Measurements from ENCODE around the gene DCLK1.

DCLK1 gene

GRCh38 chr13:35856084-35856483 is 275.1 kb downstream of the DCLK1 start:
- no peak for DNase-seq

DNA sequence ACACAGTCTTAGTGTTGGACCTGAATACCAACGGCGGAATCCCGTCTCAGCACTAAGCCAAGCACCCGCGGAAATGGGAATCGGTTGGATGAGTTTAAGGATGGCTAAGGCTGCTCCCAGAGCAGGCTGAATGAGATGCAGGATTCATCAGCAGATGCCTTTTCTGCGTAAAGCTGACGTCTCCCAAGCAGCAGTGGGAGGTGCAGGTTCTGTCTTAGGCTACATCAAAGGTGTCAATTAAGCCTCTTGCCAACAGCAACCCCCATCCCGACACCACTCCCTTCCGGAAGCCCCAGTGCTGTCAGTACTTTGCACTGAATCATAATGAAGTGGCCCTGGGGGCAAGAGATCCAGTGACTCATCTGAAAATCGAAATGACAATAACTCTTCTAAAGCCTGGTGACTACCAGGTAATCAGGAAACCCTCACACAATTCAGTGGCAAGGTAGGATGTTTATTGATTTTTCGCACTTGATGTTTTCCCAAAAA is 275.6 kb downstream of the DCLK1 start:
- no peak for DNase-seq

DNA sequence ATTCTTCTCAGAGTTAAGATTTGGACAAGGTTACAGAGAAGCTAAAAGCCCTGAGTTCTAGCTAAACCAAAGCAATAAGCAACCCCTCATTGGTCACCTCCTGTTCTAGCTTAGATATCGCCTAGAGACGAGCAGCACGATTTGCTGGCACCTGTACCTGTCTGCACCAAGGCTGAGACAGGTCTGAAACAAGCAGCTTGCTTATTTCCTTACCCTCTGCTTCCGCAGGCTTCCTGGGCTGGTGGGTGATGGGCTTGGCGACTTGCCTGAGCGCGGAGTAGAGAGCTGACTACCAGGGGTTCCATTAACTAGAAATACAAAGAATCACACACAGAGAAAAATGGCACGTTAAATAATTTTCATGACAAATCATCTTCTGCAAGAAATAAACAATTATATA is 276.9 kb downstream of the DCLK1 start:
- no peak for DNase-seq

DNA sequence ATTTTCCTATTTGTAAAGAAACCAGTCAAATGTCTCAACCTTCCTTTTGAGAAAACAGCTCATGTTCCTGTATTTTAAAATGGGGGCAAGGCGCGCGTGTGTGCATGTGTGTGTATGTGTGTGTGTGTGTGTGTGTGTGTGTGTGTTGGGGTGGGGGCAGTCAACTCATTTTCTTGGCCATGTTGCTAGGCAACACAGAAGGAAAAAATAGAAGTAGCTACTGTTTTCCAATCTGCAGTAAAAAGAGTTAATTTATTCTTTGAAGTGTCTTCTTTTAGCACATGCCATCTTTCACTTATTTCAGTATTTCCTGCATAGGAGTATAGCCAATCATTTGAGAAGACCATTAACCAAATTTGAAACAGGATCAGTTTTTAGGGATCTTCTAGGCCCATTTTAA is 279.3 kb downstream of the DCLK1 start:
- DNase-seq, result no peak

DNA sequence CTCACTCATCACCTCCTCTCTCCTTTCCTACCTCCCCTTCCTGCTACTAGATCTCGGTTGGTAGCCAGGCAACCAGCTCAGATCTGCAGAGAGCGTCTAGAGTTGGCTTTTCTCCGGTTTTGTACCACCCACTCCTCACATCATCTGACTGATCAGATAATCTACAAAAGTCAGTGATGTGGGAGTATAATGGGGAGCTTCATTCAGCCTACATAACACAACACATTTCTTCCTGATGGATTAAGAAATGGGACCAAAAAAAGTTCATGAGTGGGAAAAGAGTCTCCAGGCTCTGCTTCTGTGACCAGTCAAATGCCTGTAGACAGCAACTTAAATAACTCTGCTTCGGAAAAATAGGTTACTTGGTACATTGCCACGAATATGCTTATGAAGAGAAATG is 279.8 kb downstream of the DCLK1 start:
- no peak for DNase-seq

DNA sequence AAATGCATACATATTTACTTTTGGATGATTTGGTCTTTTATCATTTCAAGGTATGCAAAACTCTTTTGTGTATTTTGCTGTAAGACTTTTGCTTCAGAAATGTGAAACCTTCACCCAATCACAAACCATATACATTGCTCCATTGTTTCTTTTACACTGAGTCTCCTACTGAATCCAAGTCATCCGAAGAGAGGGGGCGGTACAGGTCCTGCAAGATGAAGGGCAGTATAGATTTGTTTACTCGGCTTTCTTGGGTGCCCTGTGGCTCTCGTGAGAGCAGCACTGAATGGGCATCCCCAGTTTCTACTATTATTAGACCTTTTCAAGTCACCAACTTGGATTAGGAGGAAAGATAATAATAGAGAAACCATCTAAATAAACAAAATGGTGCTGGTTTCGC is 280.6 kb downstream of the DCLK1 start:
- no peak for DNase-seq

DNA sequence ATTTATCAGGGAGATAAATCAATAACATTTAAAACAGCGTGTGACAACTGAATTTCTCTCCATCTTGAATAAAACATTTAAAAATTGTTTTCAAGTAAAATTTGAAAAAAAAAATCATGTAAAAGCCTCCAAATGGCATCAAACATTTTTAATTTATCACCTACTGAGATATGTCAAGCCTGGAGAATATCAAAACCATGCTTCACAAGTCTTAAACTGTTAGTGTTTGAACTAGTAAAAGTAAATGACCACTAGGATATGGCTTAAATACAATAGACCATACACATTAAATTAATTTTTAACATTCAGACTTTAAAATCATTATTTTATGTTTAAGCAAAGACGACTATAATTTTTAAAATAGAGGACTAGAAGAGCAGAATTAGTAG is 281.9 kb downstream of the DCLK1 start:
- no peak for DNase-seq

DNA sequence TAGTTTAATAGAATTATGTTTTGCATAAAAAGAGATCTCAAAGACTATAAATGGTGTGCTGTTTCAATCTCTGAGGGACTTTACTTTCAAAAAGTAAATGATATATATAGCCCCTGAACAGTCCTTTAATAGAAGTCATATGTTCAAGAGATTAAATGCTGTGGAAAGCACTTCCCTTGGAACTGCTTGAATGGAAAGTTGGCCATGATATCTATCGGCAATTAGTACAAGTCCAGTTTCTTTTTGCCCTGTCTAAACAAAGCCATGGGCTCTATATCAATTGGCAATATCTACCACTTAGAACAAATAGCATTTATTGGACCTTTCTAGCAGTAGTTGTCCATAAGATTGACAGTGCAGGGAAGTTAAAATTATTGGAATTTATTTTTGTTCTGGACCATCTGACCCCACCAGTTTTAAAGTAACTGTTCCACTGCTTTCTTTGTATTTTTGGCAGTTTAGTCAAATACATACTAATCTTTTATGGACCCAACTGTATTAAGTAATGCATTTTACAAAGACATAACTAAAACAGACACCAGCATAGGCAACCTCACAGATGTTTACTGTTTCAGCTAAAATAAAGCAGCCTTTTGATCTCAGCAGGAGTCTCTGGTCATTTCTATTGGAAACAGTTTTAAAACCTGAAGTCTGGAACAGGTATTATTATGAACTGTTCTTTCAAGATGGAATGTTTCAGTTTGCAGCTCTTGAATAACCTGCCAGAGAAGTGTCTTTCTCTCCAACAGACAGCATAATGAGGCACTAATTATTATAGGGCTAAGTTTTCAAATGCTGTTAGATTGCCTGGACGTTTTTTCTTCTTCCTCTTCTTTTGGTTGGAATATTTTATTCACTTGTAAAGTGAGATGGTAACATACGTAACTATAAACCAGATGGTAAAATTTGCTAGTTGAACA is 282.6 kb downstream of the DCLK1 start:
- DNase-seq, result no peak

- no peak for DNase-seq
Measured at GRCh38 chr13:35843272-35843671, 287.9 kb downstream of the DCLK1 start.

DNA sequence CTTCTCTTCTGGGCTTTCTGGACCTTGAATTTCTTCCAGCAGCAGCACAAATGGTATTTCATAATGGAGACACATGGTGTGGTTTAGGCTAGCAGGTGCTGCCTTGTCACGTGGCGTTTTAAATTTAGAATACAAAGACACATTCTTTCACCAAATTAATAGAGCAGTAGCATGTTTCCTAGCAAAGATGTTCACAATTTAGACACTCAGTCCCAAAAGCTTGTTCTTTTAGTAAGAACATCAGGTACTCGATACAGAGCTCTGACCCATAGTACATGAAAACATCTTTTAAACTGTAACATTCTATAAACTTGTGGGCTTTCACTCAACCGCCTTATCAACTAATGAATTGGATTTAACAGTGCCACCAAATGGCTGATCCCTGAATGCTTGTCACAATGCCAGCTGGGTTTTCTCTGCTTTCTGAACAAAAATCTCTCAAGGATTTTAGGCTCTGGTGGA is 290.1 kb downstream of the DCLK1 start:
- no peak for DNase-seq

DNA sequence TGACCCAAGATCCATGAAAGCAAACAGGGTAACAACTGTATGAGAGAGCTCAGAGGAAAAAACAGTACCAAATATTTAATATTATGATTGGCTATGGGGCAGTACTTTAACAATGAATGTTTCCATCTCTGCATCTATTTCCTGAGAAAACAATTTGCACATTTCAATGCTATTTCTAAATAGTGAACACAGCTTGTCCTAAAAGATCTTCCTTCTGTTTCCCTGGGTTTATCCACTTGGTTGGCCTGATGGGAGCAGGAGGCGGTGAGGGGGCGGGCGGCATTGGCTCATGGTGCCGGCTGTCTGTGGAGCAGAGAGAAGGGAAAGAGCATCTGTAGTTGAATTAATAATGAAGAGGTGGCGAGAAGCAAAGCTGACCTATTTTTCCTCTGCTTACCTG is 291.4 kb downstream of the DCLK1 start:
- DNase-seq, result no peak

- no peak for DNase-seq
Measured at GRCh38 chr13:35838356-35838755, 292.8 kb downstream of the DCLK1 start.

DNA sequence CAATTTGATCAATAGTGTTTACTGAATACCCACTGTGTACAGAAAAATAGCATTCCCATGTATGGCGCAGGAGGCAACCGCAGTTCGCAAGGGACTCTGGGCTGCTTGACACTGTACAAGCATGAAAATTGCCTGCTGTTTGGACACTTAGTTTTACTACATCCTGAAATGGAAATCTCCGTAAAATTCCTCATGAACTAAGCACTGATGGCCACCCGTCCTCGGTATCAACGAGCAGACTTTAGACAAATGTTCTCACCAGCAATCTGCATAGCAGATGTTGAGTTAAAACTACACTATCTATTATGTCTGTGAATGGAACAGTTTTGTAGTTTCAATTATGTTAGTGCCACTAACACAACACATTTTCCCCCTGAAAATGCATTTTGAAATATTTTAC is 294.7 kb downstream of the DCLK1 start:
- DNase-seq, result no peak

DNA sequence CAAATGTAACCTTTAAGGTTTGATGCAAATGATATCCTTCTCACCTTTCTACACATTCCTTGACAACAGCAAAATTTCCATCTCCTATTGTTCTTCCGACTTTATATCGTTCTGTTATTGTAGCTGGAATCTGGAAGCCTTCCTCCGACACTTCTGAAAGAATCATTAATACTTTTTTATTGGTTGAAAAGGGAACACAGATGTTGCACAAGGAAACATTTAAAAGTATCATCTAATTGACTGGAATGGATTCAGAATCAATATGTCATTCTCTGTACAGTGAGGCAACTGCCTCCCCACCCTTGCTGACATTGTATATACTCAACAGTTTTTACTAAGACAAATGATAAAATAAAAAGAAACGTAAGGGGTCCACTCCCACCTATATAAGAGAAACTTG is 295.2 kb downstream of the DCLK1 start:
- no peak for DNase-seq

DNA sequence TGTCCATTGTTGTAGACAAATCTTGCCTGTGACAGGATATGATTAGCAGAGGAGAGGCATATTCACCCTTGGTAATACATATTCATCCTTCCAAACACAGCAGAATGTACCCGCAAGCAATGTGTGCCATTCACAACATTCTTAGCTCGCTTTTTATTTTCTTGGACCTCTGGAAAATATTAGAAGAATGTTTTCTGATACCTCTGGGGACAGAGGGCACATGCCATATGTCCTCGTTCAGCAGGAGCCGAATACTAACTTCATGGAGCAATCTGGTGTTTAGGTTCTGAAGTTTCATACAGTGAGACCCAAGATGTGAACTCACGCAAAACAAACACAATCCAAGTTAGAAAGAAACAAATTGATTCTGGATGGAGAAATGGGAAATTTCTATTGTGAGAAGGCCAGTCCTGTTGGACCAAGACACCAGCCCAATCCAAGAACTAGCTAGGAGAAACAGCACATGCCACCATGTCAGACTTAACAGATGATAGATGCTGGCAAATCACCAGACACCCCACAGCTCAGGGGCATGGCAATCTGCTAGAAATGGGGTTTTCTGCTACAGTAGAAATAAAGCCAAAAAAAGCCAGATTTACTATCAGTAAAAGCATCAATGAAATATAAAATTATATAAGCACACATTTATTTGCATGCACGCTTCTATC is 297.4 kb downstream of the DCLK1 start:
- DNase-seq, result no peak

DNA sequence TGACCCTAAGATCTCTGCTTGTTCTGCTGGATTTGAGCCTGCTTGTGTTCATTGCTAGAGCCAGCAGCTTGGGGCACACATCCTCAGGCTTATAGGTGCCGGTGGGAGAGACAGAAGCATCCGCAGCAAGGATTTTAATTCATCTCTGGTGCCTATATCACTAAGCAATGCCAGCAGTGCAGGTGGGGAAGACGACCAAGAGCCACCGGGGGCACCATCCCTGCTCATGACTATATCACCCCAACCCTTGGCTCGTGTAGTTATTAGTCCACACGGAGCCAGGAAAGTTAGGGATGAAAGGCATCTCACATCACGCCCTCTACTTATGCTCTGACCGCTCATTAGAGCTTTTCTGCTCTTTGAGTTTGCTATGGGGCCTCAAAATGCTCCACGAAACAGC is 298.2 kb downstream of the DCLK1 start:
- DNase-seq, result no peak

- DNase-seq, result no peak
Measured at GRCh38 chr13:35832551-35832950, 298.6 kb downstream of the DCLK1 start.

DNA sequence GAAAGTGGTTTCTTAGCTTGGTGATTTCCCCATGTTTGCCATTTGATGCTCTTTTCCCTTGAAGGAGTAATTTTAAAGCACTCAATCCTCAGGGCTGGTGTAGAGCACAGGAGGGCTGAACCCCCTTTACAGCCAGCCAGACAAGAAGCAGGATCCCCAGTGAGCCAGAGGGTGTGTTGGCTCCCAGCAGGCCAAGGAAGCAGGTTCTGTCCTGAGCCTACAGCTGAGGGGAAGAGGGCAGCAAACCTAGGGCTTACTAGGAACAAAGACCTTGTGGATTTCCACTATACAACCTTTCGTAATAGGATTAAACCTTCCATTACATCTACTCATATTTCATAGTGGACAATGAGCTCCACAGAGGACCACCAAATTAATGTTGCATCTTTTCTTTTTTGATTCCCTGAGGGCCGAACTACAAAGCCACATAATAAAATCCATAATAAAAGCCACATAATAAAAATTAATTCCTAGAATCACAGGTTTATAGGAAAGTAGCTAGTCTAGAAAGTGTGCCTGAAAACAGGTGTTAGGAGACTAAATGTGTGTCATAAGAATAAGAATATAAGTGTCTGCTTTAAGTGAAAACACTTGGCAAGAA is 300.2 kb downstream of the DCLK1 start:
- DNase-seq, result no peak

DNA sequence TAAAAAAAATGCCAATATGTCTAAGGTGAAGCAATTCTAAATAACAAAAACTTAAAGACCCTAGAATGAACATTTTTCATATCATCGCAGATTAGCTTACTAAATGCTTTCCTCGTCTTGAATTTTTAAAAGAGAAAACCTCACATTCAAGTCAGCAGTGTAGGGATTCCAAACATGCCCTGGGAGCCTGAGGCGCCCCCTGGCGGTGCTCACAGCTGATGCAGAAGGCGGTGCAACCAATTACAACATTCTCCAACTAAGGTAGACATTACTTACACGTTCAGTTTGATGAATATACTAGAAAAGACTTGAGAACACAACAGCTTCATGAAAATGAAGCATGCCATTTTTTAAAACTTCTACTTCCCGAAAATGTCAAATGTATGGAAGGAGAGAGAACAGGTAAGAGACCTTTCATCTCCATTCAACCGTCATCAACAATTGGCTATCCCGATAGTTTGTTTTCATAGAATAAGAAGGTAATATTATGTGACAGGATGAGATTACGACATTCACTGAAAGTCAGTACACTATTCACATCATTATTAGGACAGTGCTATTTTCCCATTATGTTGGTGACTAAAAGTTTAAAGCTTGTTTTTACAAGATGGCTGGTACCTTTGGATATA is 304.4 kb downstream of the DCLK1 start:
- no peak for DNase-seq

DNA sequence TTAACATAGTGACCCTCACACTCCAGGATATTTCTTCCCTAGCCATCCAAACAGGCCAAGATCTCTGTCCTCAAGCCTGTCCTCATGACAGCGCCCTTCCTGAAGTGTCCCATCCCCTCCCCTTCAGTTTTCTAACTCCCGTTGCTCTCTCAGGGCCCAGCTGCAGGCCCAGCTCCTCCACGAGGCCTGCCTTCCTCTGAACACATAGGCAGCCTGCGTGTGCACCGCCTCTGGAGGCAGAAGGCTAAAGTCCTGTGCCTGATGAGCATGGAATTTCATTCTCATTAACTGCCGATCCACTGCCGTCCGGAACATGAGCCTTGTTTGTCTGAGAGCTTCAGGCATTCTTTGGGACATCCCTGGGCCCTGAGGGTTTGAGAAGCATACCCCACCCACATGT is 306.4 kb downstream of the DCLK1 start:
- DNase-seq, result no peak

DNA sequence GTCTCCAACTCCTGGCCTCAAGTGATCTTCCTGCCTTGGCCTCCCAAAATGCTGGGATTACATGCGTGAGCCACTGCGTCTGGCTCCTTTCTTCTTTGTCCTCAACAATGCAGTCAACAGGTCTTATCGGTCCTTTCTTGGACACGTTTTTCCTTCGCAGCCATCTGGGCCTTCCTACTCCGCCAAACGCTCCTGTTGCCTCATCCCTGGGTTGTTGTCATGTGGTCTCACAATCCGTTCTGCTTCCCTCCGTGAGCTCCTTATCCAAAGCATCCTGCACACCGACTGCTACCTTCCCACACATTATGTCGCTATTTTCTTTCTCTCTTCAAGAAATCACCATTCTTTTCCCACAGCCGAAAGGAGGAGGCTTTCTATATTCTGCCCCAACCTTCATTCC is 306.8 kb downstream of the DCLK1 start:
- DNase-seq, result no peak

GRCh38 chr13:35822666-35823065 is 308.5 kb downstream of the DCLK1 start:
- no peak for DNase-seq

- DNase-seq, result no peak
Measured at GRCh38 chr13:35818633-35819067, 312.5 kb downstream of the DCLK1 start.

Measured in CD4-positive, alpha-beta T cell treated with Interleukin-1 beta for 1 hour (primary cell).